Neutrophil (primary cell): Measurements from ENCODE around the gene FFAR2.

Experiments
- H3K27ac ChIP-seq: fragments of 200-600 bp; sonication (generic); 2 replicates; pipeline ENCODE4 v1.5.1; 2016; ENCODE audit warnings: mild to moderate bottlenecking, moderate library complexity
- H3K27me3 ChIP-seq: fragments of 200-600 bp; sonication (generic); 2 replicates; pipeline ENCODE4 v1.6.0; 2016; ENCODE audit warnings: mild to moderate bottlenecking
- H3K36me3 ChIP-seq: fragments of 200-600 bp; sonication (generic); 2 replicates; pipeline ENCODE4 v1.5.1; 2017
- H3K4me1 ChIP-seq, 2 experiments: fragments of 200-600 bp in 1 of 2; sonication (generic) in 1 of 2; 1 replicate in 1 of 2; 2 replicates in 1 of 2; pipeline versions ENCODE4 v1.5.1 to v1.6.1; 2013 to 2016; ENCODE audit warnings: low read depth in 1 of 2, low read length in 1 of 2, mild to moderate bottlenecking in 1 of 2, moderate library complexity in 1 of 2; ENCODE audit not compliant: control insufficient read depth in 1 of 2, insufficient read depth in 1 of 2
- H3K4me3 ChIP-seq, 2 experiments: fragments of 200-600 bp in 1 of 2; sonication (generic) in 1 of 2; 1 replicate in 1 of 2; 2 replicates in 1 of 2; pipeline ENCODE4 v1.5.1; 2013 to 2016; ENCODE audit warnings: low read depth in 1 of 2, low read length in 1 of 2, mild to moderate bottlenecking in 1 of 2, moderate library complexity in 1 of 2
- H3K9me3 ChIP-seq: fragments of 200-600 bp; sonication (generic); 2 replicates; pipeline ENCODE4 v1.5.1; 2016
- CTCF ChIP-seq: fragments of 200-600 bp; sonication (generic); IDR thresholded peaks from 2 replicates; pipeline ENCODE4 v1.5.1; 2016; ENCODE audit warnings: antibody characterized with exemption

FFAR2 gene

GRCh38 chr19:35495107-35496064, 47.3 kb downstream of the FFAR2 start:
- H3K4me1 ChIP-seq, result peaks cover 0 to 5% of the 10 kb centered on the region in 2 experiments
- TF ChIP-seq CTCF, result peak; percentile 97
- no peak overlapping the region for H3K4me3 ChIP-seq
- no peaks in the 10 kb centered on the region for H3K36me3 ChIP-seq
- H3K27ac ChIP-seq, result no peak overlapping the region
- H3K27me3 ChIP-seq, result peaks cover 5% of the 10 kb centered on the region
- H3K9me3 ChIP-seq, result no peaks in the 10 kb centered on the region

DNA sequence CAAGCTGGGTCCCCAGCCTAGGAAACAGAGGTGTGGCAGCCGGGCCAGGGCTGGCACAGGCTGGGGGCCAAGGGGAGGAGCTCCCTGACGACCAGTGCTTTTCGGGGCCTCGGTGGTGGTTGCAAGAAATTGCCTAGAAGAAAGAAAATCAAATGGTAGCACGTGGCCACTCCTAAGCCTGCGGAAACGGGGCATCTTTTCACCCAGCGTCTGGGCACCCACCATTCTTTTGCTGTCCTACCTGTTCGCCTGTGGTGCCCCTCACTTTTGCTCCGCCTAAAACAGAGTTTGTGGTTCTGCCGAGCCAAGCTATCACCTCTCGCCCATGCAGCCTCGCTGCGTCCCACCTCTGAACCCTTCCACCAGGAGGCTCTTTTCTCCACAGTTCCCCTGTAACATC, 49.3 kb downstream of the FFAR2 start:
- Histone ChIP-seq H3K9me3 (no peaks in the 10 kb centered on the region), H3K36me3 (no peaks in the 10 kb centered on the region), H3K4me3 (no peak overlapping the region), H3K27ac (no peak overlapping the region), H3K27me3 (peaks cover 5% of the 10 kb centered on the region), H3K4me1 (peaks cover 0 to 5% of the 10 kb centered on the region in 2 experiments)
- TF ChIP-seq CTCF, result no peak

DNA sequence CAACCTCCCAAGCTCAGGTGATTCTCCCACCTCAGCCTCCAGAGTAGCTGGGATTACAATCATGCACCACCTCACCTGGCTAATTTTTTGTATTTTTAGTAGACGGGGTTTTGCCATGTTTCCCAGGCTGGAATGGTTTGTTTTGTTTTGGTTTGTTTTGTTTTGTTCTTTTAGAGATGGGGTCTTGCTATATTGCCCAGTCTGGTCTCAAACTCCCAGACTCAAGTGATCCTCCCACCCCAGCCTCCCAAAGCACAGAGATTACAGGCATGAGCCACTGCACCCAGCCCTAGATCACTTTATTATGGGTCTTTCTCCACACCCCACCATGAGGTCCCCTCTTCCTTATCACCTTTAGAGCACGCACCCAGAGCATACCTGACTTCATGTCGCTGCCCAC, 50.2 kb downstream of the FFAR2 start:
- no peaks in the 10 kb centered on the region for H3K9me3 ChIP-seq
- no peak overlapping the region for H3K27ac ChIP-seq
- TF ChIP-seq CTCF, result no peak
- no peaks in the 10 kb centered on the region for H3K36me3 ChIP-seq
- H3K4me1 ChIP-seq, result peaks cover 0 to 5% of the 10 kb centered on the region in 2 experiments
- H3K4me3 ChIP-seq, result no peak overlapping the region
- H3K27me3 ChIP-seq, result no peaks in the 10 kb centered on the region

DNA sequence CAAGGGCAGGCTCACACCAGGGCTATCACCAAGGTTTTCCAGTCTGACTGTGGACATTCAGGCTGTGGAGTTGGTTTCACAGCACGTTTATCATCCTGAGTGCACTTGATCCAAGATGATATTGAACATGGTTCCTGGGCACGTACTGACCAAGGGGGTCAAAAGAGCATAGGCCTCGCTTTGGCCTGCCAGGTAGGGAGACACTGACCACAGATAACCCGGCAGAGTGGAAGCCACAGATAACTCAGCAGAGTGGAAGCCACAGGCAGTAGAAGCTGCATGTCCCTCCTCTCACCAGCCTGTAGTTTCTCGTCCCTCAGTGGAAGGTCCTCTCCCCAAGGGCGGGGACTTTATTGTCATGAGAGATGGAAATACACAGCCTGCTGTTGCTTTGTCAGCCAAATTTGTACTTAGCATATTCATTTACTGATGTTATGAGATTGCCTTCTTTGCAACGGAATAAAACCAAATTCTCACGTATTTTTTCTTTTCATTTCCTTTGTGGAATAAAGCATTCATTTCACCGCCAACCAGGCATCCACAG, 51.0 kb downstream of the FFAR2 start:
- TF ChIP-seq CTCF, result no peak
- H3K27ac ChIP-seq, result no peak overlapping the region
- H3K36me3 ChIP-seq, result no peaks in the 10 kb centered on the region
- no peak overlapping the region for H3K4me3 ChIP-seq
- H3K27me3 ChIP-seq, result peaks cover 4% of the 10 kb centered on the region
- peaks cover 0 to 5% of the 10 kb centered on the region in 2 experiments for H3K4me1 ChIP-seq
- H3K9me3 ChIP-seq, result no peaks in the 10 kb centered on the region

DNA sequence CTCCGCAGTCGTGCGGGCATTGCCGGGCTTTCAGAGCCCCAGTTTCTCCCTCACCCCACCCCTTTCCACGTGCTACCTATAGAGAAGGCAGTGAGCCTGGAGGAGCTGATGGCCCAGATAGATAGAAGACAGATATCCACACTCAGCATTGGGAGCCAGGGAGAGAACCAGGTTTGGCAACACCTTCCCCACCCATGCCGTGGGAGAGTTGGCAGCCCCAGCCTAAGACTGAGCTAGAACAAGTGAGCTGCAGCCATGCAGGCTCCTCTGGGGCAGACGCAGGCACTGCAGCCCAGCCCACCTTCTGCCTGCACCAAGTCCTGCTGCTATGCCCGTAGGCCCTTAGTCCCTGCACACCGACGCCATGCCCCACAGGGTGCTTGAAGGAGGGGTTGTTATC, 52.6 kb downstream of the FFAR2 start:
- no peak for TF ChIP-seq CTCF
- no peaks in the 10 kb centered on the region for H3K36me3 ChIP-seq

More for the DNA sequence above, 52.6 kb downstream of the FFAR2 start:
- Histone ChIP-seq H3K4me3 (no peak overlapping the region), H3K27ac (no peak overlapping the region), H3K4me1 (no peaks in the 10 kb centered on the region), H3K9me3 (no peaks in the 10 kb centered on the region), H3K27me3 (peaks cover 13% of the 10 kb centered on the region)
